Activated CD4-positive, alpha-beta T cell treated with anti-CD3 and anti-CD28 coated beads for 36 hours (primary cell): Measurements from ENCODE around the gene OLFML2B. TPM values are rescaled to one million over a fixed set of nuclear protein-coding genes. Genes with fewer than 3 reads are reported as not detected.

Experiments
- ATAC-seq: fragments of 200-7000 bp; cut with Tn5 transposase; one replicate; pipeline ENCODE4 v1.10.0; 2021; ENCODE audit warnings: mild to moderate bottlenecking, moderate library complexity
- CTCF ChIA-PET: fragments of 350-600 bp; sonication (Branson Sonifier 250); formaldehyde crosslinking; loops from one replicate; lab custom pipeline; 2021; ENCODE audit warnings: antibody characterized with exemption; lab: Charles Lee
- POLR2A ChIA-PET: fragments of 350-600 bp; sonication (Branson Sonifier 250); formaldehyde crosslinking; loops from one replicate; lab custom pipeline; 2021; ENCODE audit warnings: antibody characterized with exemption, inconsistent platforms; lab: Charles Lee
- DNase-seq: peaks from one replicate; pipeline ENCODE4 v3.0.0-alpha.2; 2020
- H3K27ac Mint-ChIP-seq: one replicate; pipeline ENCODE4 v1.8.0; 2021; ENCODE audit warnings: mixed read lengths
- H3K27me3 Mint-ChIP-seq: one replicate; pipeline ENCODE4 v1.8.0; 2021; ENCODE audit warnings: mixed read lengths
- H3K36me3 Mint-ChIP-seq: one replicate; pipeline ENCODE4 v1.8.0; 2021; ENCODE audit warnings: low read depth, mixed read lengths
- H3K4me1 Mint-ChIP-seq: one replicate; pipeline ENCODE4 v1.8.0; 2021; ENCODE audit warnings: mixed read lengths
- H3K4me3 Mint-ChIP-seq: one replicate; pipeline ENCODE4 v1.8.0; 2021; ENCODE audit warnings: mild to moderate bottlenecking, moderate library complexity, mixed read lengths
- H3K9me3 Mint-ChIP-seq: one replicate; pipeline ENCODE4 v1.8.0; 2021; ENCODE audit warnings: low read depth, mixed read lengths
- intact Hi-C, 2 experiments: fragments of 100-400 bp; cut with DNase I in 1 of 2; cut with micrococcal nuclease in 1 of 2; formaldehyde crosslinking; loops; one replicate each; pipeline versions ENCODE4 v1.14.2 to v1.15.1; 2022 to 2024; cut with DNase I, micrococcal nuclease
- total RNA-seq, 2 experiments: library from RNA; stranded (reverse); gene quantifications; one replicate each; pipeline ENCODE4 v1.2.3, GENCODE V29; 2021

OLFML2B gene
- total RNA-seq, 2 experiments from 2014 or later = 0.14 to 0.28 TPM

- Mint-ChIP-seq H3K27me3 (no peaks in the 10 kb centered on the region), H3K36me3 (peaks cover 29% of the 10 kb centered on the region), H3K4me1 (peaks cover 60% of the 10 kb centered on the region), H3K9me3 (no peaks in the 10 kb centered on the region), H3K27ac (no peak overlapping the region), H3K4me3 (no peak overlapping the region)
- intact Hi-C loops = no loop called here
- ATAC-seq (no peak), DNase-seq (no peak)
- POLR2A ChIA-PET = no interaction called here
- CTCF ChIA-PET = interaction anchor here (1.1 kb wide), 1 partner anchor 82 kb away, joined by 3 read pairs; no protein-coding TSS in a partner anchor
Measured at GRCh38 chr1:161955606-161956005, 68.1 kb downstream of the OLFML2B start.

- Mint-ChIP-seq H3K4me3 (no peak overlapping the region), H3K27ac (peak overlapping the region; percentile 39), H3K36me3 (peaks cover 19% of the 10 kb centered on the region), H3K4me1 (peaks cover 49% of the 10 kb centered on the region), H3K27me3 (no peaks in the 10 kb centered on the region), H3K9me3 (no peaks in the 10 kb centered on the region)
- ChIA-PET POLR2A (interaction anchor here (0.5 kb wide), 1 partner anchor 17 kb away, joined by 3 read pairs; no protein-coding TSS in a partner anchor), CTCF (interaction anchor here (0.6 to 0.9 kb wide), 2 partner anchors 25 to 50 kb away, joined by 3 to 4 read pairs; no protein-coding TSS in a partner anchor)
- no peak for ATAC-seq
- intact Hi-C loops = no loop called here
- no peak for DNase-seq
Measured at GRCh38 chr1:161954466-161954865, 69.2 kb downstream of the OLFML2B start.

DNA sequence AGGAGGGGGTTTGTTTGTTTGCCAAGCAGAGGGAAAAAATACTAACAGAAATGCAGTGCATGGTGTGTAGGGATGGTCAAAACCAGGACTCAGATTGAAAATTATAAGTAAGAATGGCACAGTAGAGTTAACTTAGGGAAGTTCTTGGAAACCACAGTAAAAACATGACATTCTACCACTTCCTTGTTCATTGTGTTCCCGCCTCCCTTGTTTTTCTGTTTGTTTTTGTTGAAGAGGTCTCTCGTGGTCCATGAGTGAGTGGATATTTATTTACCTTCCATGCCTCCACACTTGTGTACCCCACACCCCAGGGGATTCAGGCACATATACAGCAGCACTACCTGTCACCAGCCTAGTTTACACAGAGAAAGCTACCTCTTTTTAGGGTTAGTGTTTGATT is 69.6 kb downstream of the OLFML2B start:
- Mint-ChIP-seq H3K4me1 (peaks cover 48% of the 10 kb centered on the region), H3K4me3 (no peak overlapping the region), H3K36me3 (peaks cover 19% of the 10 kb centered on the region), H3K9me3 (no peaks in the 10 kb centered on the region), H3K27me3 (no peaks in the 10 kb centered on the region), H3K27ac (no peak overlapping the region)
- ChIA-PET CTCF (interaction anchor here (0.6 to 1.2 kb wide), 4 partner anchors 10 to 298 kb away, joined by 3 to 4 read pairs (median 3); no protein-coding TSS in a partner anchor), POLR2A (interaction anchor here (0.5 kb wide), 1 partner anchor 16 kb away, joined by 3 read pairs; no protein-coding TSS in a partner anchor)
- ATAC-seq = no peak
- no peak for DNase-seq
- intact Hi-C loops = no loop called here

- ATAC-seq (no peak), DNase-seq (no peak)
- H3K27me3 Mint-ChIP-seq = no peaks in the 10 kb centered on the region
- CTCF ChIA-PET = interaction anchor here (0.7 to 1.5 kb wide), 5 partner anchors 8 to 298 kb away, joined by 3 to 4 read pairs (median 3); no protein-coding TSS in a partner anchor
- peaks cover 14% of the 10 kb centered on the region for H3K36me3 Mint-ChIP-seq
- POLR2A ChIA-PET = no interaction called here
- no peak overlapping the region for H3K4me3 Mint-ChIP-seq
- intact Hi-C loops = no loop called here
- H3K9me3 Mint-ChIP-seq = no peaks in the 10 kb centered on the region
- H3K27ac Mint-ChIP-seq = no peak overlapping the region
- H3K4me1 Mint-ChIP-seq = peaks cover 41% of the 10 kb centered on the region
Measured at GRCh38 chr1:161953256-161953920, 70.3 kb downstream of the OLFML2B start.

DNA sequence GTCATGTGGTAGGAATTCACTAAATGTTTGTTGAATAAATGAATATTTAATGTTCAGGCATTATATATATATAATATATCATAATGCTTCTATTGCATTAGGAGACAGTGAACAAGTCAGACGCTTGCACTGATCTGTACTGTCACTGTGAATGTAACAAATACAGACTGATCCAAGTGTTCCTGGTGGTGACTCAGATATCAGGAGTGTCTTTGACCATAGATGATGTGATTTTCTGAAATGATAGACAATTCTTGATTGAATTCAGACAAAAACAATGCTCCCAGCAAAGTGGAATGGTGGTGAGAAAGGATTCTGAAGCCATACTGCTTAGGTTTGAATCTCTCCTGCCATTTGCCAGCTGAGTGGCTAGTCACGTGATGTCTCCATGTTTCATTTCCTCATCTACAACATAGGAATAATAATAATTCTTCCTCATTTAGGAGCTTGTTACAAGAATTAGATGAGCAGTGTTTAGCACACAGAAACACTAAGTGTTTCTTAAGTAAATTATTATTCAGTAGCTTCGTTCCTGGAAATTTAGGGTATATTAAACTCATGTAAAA is 71.0 kb downstream of the OLFML2B start:
- ATAC-seq = no peak
- POLR2A ChIA-PET = no interaction called here
- CTCF ChIA-PET = interaction anchor here (0.7 to 1.5 kb wide), 5 partner anchors 8 to 160 kb away, joined by 3 to 4 read pairs (median 3); no protein-coding TSS in a partner anchor
- Mint-ChIP-seq H3K27ac (no peak overlapping the region), H3K9me3 (no peaks in the 10 kb centered on the region), H3K27me3 (no peaks in the 10 kb centered on the region), H3K36me3 (peaks cover 10% of the 10 kb centered on the region), H3K4me1 (peaks cover 36% of the 10 kb centered on the region), H3K4me3 (no peak overlapping the region)
- intact Hi-C loops = no loop called here
- DNase-seq = no peak

GRCh38 chr1:161951646-161952045 is 72.0 kb downstream of the OLFML2B start:
- no peak for DNase-seq
- ChIA-PET CTCF (no interaction called here), POLR2A (no interaction called here)
- Mint-ChIP-seq H3K9me3 (no peaks in the 10 kb centered on the region), H3K27ac (no peak overlapping the region), H3K36me3 (peaks cover 14% of the 10 kb centered on the region), H3K27me3 (no peaks in the 10 kb centered on the region), H3K4me3 (no peak overlapping the region), H3K4me1 (peaks cover 36% of the 10 kb centered on the region)
- ATAC-seq = no peak
- intact Hi-C loops = no loop called here

GRCh38 chr1:161950377-161950776 is 73.3 kb downstream of the OLFML2B start:
- ATAC-seq = no peak
- H3K4me1 Mint-ChIP-seq = peaks cover 27% of the 10 kb centered on the region
- intact Hi-C loops = no loop called here
- H3K36me3 Mint-ChIP-seq = peaks cover 14% of the 10 kb centered on the region
- H3K4me3 Mint-ChIP-seq = no peak overlapping the region
- CTCF ChIA-PET = no interaction called here
- H3K27me3 Mint-ChIP-seq = no peaks in the 10 kb centered on the region
- DNase-seq = no peak
- H3K9me3 Mint-ChIP-seq = no peaks in the 10 kb centered on the region
- POLR2A ChIA-PET = interaction anchor here (0.6 kb wide), 1 partner anchor 177 kb away, joined by 3 read pairs; no protein-coding TSS in a partner anchor
- H3K27ac Mint-ChIP-seq = no peak overlapping the region

GRCh38 chr1:161949548-161949947 is 74.1 kb downstream of the OLFML2B start:
- peaks cover 17% of the 10 kb centered on the region for H3K36me3 Mint-ChIP-seq
- H3K9me3 Mint-ChIP-seq = no peaks in the 10 kb centered on the region
- DNase-seq (no peak), ATAC-seq (no peak)
- no peak overlapping the region for H3K4me3 Mint-ChIP-seq
- ChIA-PET POLR2A (no interaction called here), CTCF (no interaction called here)
- intact Hi-C loops = no loop called here
- no peak overlapping the region for H3K27ac Mint-ChIP-seq
- H3K27me3 Mint-ChIP-seq = no peaks in the 10 kb centered on the region
- peaks cover 21% of the 10 kb centered on the region for H3K4me1 Mint-ChIP-seq

GRCh38 chr1:161948435-161948834 is 75.2 kb downstream of the OLFML2B start:
- Mint-ChIP-seq H3K36me3 (peaks cover 24% of the 10 kb centered on the region), H3K27me3 (no peaks in the 10 kb centered on the region), H3K4me3 (no peak overlapping the region), H3K4me1 (peaks cover 10% of the 10 kb centered on the region), H3K27ac (no peak overlapping the region), H3K9me3 (no peaks in the 10 kb centered on the region)
- DNase-seq (no peak), ATAC-seq (no peak)
- intact Hi-C loops = no loop called here
- CTCF ChIA-PET = no interaction called here
- POLR2A ChIA-PET = no interaction called here

DNA sequence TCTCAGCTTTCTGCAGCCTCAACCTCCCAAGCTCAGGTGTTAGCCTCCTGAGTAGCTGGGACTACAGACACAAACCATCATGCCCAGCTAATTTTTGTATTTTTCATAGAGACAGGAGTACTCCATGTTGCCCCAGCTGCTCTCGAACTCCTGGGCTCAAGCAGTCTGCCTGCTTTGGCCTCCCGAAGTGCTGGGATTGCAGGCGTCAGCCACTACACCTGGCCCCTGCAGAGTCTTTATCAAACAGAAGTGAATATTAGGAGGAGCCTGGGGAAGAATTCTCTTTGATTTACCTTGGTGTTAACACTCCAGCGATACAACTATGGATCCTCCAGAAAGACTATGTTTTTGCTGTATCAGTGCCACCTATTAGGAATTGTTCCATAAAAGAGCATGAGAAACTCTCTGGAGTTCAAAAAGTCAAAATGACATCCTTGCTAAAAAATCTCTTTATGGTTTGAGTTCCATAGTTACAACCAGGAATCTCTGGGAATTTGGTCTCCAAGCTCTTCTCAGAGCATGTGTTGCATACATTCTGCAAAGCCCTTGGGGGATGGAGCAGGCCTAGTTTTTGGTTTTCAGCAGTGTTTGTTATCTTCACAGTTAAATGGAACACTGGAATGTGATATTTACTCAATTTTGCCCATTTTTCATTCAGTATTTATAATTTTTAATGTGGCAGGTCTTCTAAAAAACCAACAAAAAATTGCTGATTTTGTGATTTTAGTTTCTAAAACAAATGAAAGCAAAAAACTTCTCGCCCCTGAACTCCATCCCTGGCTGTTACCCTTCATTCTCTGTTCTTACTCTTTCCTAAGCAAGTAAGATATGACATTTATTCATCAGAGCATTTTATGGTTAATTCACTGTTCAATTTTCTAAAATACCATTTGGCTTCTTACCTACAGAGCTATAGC is 77.3 kb downstream of the OLFML2B start:
- DNase-seq (no peak), ATAC-seq (no peak)
- POLR2A ChIA-PET = no interaction called here
- no peak overlapping the region for H3K27ac Mint-ChIP-seq
- no peak overlapping the region for H3K4me3 Mint-ChIP-seq
- CTCF ChIA-PET = interaction anchor here (1.0 kb wide), 2 partner anchors 31 to 80 kb away, joined by 3 to 4 read pairs; no protein-coding TSS in a partner anchor
- H3K9me3 Mint-ChIP-seq = no peaks in the 10 kb centered on the region
- H3K36me3 Mint-ChIP-seq = peaks cover 38% of the 10 kb centered on the region
- intact Hi-C loops = no loop called here
- H3K4me1 Mint-ChIP-seq = no peaks in the 10 kb centered on the region
- H3K27me3 Mint-ChIP-seq = no peaks in the 10 kb centered on the region
